ENCODE data around the gene PCDHB12. TPM values are rescaled to one million over a fixed set of nuclear protein-coding genes. Genes with fewer than 3 reads are reported as not detected.

The PCDHB12 gene
- 0.07 TPM in 1 of 5 replicates, not detected in the others for total RNA-seq (2022; extraction: Qiagen RNA extraction; ENCODE audit: low read depth)

DNA sequence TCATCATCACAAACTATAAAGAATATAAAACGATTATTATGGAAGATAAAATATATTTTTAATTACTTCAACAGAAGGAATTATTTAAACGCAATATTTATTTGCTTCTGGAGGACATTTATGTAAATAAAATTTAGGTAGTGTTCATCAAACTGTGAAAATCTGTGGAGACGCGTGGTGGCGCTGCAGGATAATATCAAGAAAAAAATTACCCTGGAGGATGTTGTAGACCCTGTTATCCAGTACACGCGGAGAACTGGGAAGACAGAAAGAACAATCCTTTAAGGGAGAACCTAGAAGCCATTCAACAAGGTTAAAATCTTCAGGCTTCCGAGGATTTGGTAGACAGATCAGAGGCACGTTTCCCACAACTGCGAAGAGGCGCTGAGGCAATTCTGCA, at the start of gene PCDHB12:
PCDHB12 (plus strand) TSS at position 242 of the 400 bp plus-strand sequence. CDS start 189 bp downstream, outside the sequence.

GRCh38 chr5:141172381-141173204, 35.9 kb upstream of the PCDHB12 start, which contains the start of gene PCDHB7:
PCDHB7 (plus strand) TSS chr5:141172644; CDS start chr5:141172836, 192 bp downstream.

GRCh38 chr5:141177577-141178191, 30.8 kb upstream of the PCDHB12 start, which contains the start of gene PCDHB8:
PCDHB8 (plus strand) TSS chr5:141177790; CDS start chr5:141178035, 245 bp downstream.

GRCh38 chr5:141182248-141182647, 26.3 kb upstream of the PCDHB12 start, which contains the start of gene PCDHB16:
PCDHB16 (plus strand) TSS chr5:141182387; CDS start chr5:141182560, 173 bp downstream.

GRCh38 chr5:141186897-141187512, 21.5 kb upstream of the PCDHB12 start, which contains the start of gene PCDHB9:
PCDHB9 (plus strand) TSS chr5:141187161; CDS start chr5:141187319, 158 bp downstream.

GRCh38 chr5:141192110-141192725, 16.3 kb upstream of the PCDHB12 start, which contains the start of gene PCDHB10:
PCDHB10 (plus strand) TSS chr5:141192353; CDS start chr5:141192553, 200 bp downstream.

DNA sequence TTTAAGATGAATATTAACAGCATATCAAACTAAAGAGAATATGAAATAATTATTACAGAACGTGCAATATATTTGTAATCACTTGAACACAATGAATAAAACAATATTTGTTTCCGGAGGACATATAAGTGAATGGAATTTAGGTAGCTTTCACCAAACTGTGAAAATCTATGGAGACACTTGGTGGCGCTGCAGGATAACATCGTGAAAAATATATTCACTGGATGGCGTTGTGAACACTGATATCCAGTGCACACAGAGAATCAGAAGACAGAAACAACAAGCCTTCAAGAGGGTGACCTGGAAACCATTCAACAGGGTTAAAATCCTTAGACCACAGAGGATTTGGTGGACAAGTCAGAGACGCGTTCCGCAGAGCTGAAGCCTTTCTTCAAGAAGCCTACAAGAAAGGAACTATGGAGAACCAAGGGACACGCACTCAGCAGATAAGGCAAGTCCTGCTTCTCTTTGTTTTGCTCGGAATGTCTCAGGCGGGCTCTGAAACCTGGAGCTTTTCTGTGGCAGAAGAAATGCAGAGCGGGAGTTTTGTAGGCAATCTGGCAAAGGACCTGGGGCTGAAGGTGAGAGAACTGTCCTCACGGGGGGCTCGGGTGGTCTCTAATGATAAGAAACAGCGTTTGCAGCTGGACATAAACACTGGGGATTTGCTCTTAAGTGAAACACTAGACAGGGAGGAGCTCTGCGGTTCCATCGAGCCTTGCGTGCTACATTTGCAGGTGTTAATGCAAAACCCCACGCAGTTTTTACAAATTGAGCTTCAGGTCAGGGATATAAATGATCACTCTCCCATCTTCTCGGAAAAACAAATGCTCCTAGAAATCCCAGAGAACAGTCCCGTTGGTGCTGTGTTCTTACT, 8.9 kb upstream of the PCDHB12 start, which contains the start of gene PCDHB11:
PCDHB11 (plus strand) TSS at position 269 of the 877 bp plus-strand sequence; CDS start at position 417, 148 bp downstream.

GRCh38 chr5:141213656-141214339, 5.3 kb downstream of the PCDHB12 start, which contains the start of gene PCDHB13:
PCDHB13 (plus strand) TSS chr5:141213919; CDS start chr5:141214124, 205 bp downstream.

GRCh38 chr5:141223112-141223783, 14.7 kb downstream of the PCDHB12 start, which contains the start of gene PCDHB14:
PCDHB14 (plus strand) TSS chr5:141223343; CDS start chr5:141223506, 163 bp downstream.

GRCh38 chr5:141245250-141245717, 36.8 kb downstream of the PCDHB12 start, which contains the start of gene PCDHB15:
PCDHB15 (plus strand) TSS chr5:141245395; CDS start chr5:141245579, 184 bp downstream.

Other genes with a start within 250 kb of the PCDHB12 start
- gene PCDHAC2, start 242.2 kb upstream of the PCDHB12 start, total RNA-seq (2022; extraction: Qiagen RNA extraction; ENCODE audit: low read depth) = 2.3 to 4.8 TPM (median 2.6 TPM) in 5 replicates
- gene PCDHB1, start 157.3 kb upstream of the PCDHB12 start, total RNA-seq (2022; extraction: Qiagen RNA extraction; ENCODE audit: low read depth) = not detected in 5 replicates
- 2.7 to 5.4 TPM (median 3.7 TPM) in 5 replicates for gene PCDHB2, start 114.1 kb upstream of the PCDHB12 start, total RNA-seq (2022; extraction: Qiagen RNA extraction; ENCODE audit: low read depth)
- 0.02 to 0.06 TPM (median 0.05 TPM) in 3 of 5 replicates, not detected in the others for gene PCDHB3, start 108.2 kb upstream of the PCDHB12 start, total RNA-seq (2022; extraction: Qiagen RNA extraction; ENCODE audit: low read depth)
- 0.03 to 0.09 TPM (median 0.06 TPM) in 4 of 5 replicates, not detected in the other for gene PCDHB4, start 86.9 kb upstream of the PCDHB12 start, total RNA-seq (2022; extraction: Qiagen RNA extraction; ENCODE audit: low read depth)
- 1.2 to 1.9 TPM (median 1.5 TPM) in 5 replicates for gene PCDHB5, start 73.5 kb upstream of the PCDHB12 start, total RNA-seq (2022; extraction: Qiagen RNA extraction; ENCODE audit: low read depth)
- 0.89 to 1.2 TPM (median 1.1 TPM) in 5 replicates for gene PCDHB6, start 58.7 kb upstream of the PCDHB12 start, total RNA-seq (2022; extraction: Qiagen RNA extraction; ENCODE audit: low read depth)
- gene PCDHB7, start 36.1 kb upstream of the PCDHB12 start, total RNA-seq (2022; extraction: Qiagen RNA extraction; ENCODE audit: low read depth) = 0.01 TPM in 1 of 5 replicates, not detected in the others
- 0.24 to 0.42 TPM (median 0.37 TPM) in 5 replicates for gene PCDHB8, start 30.9 kb upstream of the PCDHB12 start, total RNA-seq (2022; extraction: Qiagen RNA extraction; ENCODE audit: low read depth)
- gene PCDHB16, start 26.3 kb upstream of the PCDHB12 start, total RNA-seq (2022; extraction: Qiagen RNA extraction; ENCODE audit: low read depth) = 0.05 to 0.10 TPM (median 0.08 TPM) in 4 of 5 replicates, not detected in the other
- 0.01 to 0.03 TPM in 2 of 5 replicates, not detected in the others for gene PCDHB9, start 21.6 kb upstream of the PCDHB12 start, total RNA-seq (2022; extraction: Qiagen RNA extraction; ENCODE audit: low read depth)
- gene PCDHB10, start 16.4 kb upstream of the PCDHB12 start, total RNA-seq (2022; extraction: Qiagen RNA extraction; ENCODE audit: low read depth) = 0.03 to 0.06 TPM in 2 of 5 replicates, not detected in the others
- 0.06 to 0.14 TPM (median 0.09 TPM) in 5 replicates for gene PCDHB11, start 9.1 kb upstream of the PCDHB12 start, total RNA-seq (2022; extraction: Qiagen RNA extraction; ENCODE audit: low read depth)
- gene PCDHB13, start 5.2 kb downstream of the PCDHB12 start, total RNA-seq (2022; extraction: Qiagen RNA extraction; ENCODE audit: low read depth) = 0.02 to 0.08 TPM (median 0.07 TPM) in 5 replicates
- gene PCDHB14, start 14.6 kb downstream of the PCDHB12 start, total RNA-seq (2022; extraction: Qiagen RNA extraction; ENCODE audit: low read depth) = 0.06 to 0.13 TPM (median 0.09 TPM) in 5 replicates
- gene PCDHB15, start 36.7 kb downstream of the PCDHB12 start, total RNA-seq (2022; extraction: Qiagen RNA extraction; ENCODE audit: low read depth) = 0.05 to 0.07 TPM (median 0.06 TPM) in 4 of 5 replicates, not detected in the other
- not detected in 5 replicates for gene SLC25A2, start 95.3 kb downstream of the PCDHB12 start, total RNA-seq (2022; extraction: Qiagen RNA extraction; ENCODE audit: low read depth)
- gene TAF7, start 112.1 kb downstream of the PCDHB12 start, total RNA-seq (2022; extraction: Qiagen RNA extraction; ENCODE audit: low read depth) = 66.8 to 81.4 TPM (median 74.0 TPM) in 5 replicates
- 0.27 to 0.49 TPM (median 0.31 TPM) in 5 replicates for gene PCDHGA1, start 121.8 kb downstream of the PCDHB12 start, total RNA-seq (2022; extraction: Qiagen RNA extraction; ENCODE audit: low read depth)
- 0.44 to 0.73 TPM (median 0.59 TPM) in 5 replicates for gene PCDHGA2, start 130.0 kb downstream of the PCDHB12 start, total RNA-seq (2022; extraction: Qiagen RNA extraction; ENCODE audit: low read depth)
- 0.05 to 0.09 TPM in 2 of 5 replicates, not detected in the others for gene PCDHGA3, start 135.1 kb downstream of the PCDHB12 start, total RNA-seq (2022; extraction: Qiagen RNA extraction; ENCODE audit: low read depth)
- 1.0 to 2.1 TPM (median 1.9 TPM) in 5 replicates for gene PCDHGB1, start 141.4 kb downstream of the PCDHB12 start, total RNA-seq (2022; extraction: Qiagen RNA extraction; ENCODE audit: low read depth)
- gene PCDHGA4, start 146.3 kb downstream of the PCDHB12 start, total RNA-seq (2022; extraction: Qiagen RNA extraction; ENCODE audit: low read depth) = 0.08 to 0.20 TPM (median 0.10 TPM) in 5 replicates
- 0.07 to 0.19 TPM (median 0.17 TPM) in 5 replicates for gene PCDHGB2, start 151.3 kb downstream of the PCDHB12 start, total RNA-seq (2022; extraction: Qiagen RNA extraction; ENCODE audit: low read depth)
- gene PCDHGA5, start 155.4 kb downstream of the PCDHB12 start, total RNA-seq (2022; extraction: Qiagen RNA extraction; ENCODE audit: low read depth) = 0.11 to 0.17 TPM (median 0.15 TPM) in 5 replicates
- gene PCDHGB3, start 161.5 kb downstream of the PCDHB12 start, total RNA-seq (2022; extraction: Qiagen RNA extraction; ENCODE audit: low read depth) = 0.15 to 0.35 TPM (median 0.20 TPM) in 5 replicates
- gene PCDHGA6, start 165.2 kb downstream of the PCDHB12 start, total RNA-seq (2022; extraction: Qiagen RNA extraction; ENCODE audit: low read depth) = 0.13 to 0.28 TPM (median 0.22 TPM) in 5 replicates
- gene PCDHGA7, start 174.0 kb downstream of the PCDHB12 start, total RNA-seq (2022; extraction: Qiagen RNA extraction; ENCODE audit: low read depth) = 0.72 to 1.3 TPM (median 0.96 TPM) in 5 replicates
- 0.66 to 1.0 TPM (median 0.73 TPM) in 5 replicates for gene PCDHGB4, start 179.0 kb downstream of the PCDHB12 start, total RNA-seq (2022; extraction: Qiagen RNA extraction; ENCODE audit: low read depth)
- 0.02 TPM in 2 of 5 replicates, not detected in the others for gene PCDHGA8, start 183.9 kb downstream of the PCDHB12 start, total RNA-seq (2022; extraction: Qiagen RNA extraction; ENCODE audit: low read depth)
- 1.9 to 2.8 TPM (median 2.4 TPM) in 5 replicates for gene PCDHGB5, start 189.2 kb downstream of the PCDHB12 start, total RNA-seq (2022; extraction: Qiagen RNA extraction; ENCODE audit: low read depth)
- gene PCDHGA9, start 194.1 kb downstream of the PCDHB12 start, total RNA-seq (2022; extraction: Qiagen RNA extraction; ENCODE audit: low read depth) = 0.06 to 0.14 TPM (median 0.08 TPM) in 3 of 5 replicates, not detected in the others
- 0.06 to 0.12 TPM (median 0.09 TPM) in 4 of 5 replicates, not detected in the other for gene PCDHGB6, start 199.3 kb downstream of the PCDHB12 start, total RNA-seq (2022; extraction: Qiagen RNA extraction; ENCODE audit: low read depth)
- gene PCDHGA10, start 204.3 kb downstream of the PCDHB12 start, total RNA-seq (2022; extraction: Qiagen RNA extraction; ENCODE audit: low read depth) = 0.01 TPM in 1 of 5 replicates, not detected in the others
- gene PCDHGB7, start 209.0 kb downstream of the PCDHB12 start, total RNA-seq (2022; extraction: Qiagen RNA extraction; ENCODE audit: low read depth) = 0.03 to 0.16 TPM (median 0.07 TPM) in 5 replicates
- 0.02 TPM in 1 of 5 replicates, not detected in the others for gene PCDHGA11, start 212.3 kb downstream of the PCDHB12 start, total RNA-seq (2022; extraction: Qiagen RNA extraction; ENCODE audit: low read depth)
- 0.02 TPM in 1 of 5 replicates, not detected in the others for gene PCDHGA12, start 221.8 kb downstream of the PCDHB12 start, total RNA-seq (2022; extraction: Qiagen RNA extraction; ENCODE audit: low read depth)

Measured in A549 treated with CpdA at 1 μM for 4 hours (cell line).